ENCODE results near the gene SAP30BP. TPM values are rescaled to one million over a fixed set of nuclear protein-coding genes. Genes with fewer than 3 reads are reported as not detected.

The SAP30BP gene
- total and polyA plus RNA-seq, 2 of the 8 experiments (the other 6 are each of a cell fraction or from before 2014, with no cell fraction given) = 63.3 to 79.9 TPM

- no peak for TF ChIP-seq RAD21 (IDR thresholded peaks at IDR 0.05 in 1 of 2, conservative IDR thresholded peaks at IDR 0.05 in 1 of 2; ENCODE audit: low read depth in 2 of 2, low read length in 2 of 2)
- TF ChIP-seq CHD1 (IDR thresholded peaks at IDR 0.05; ENCODE audit: low read depth, low read length) = no peak
- no peak for TF ChIP-seq ZNF274 (IDR thresholded peaks at IDR 0.05; ENCODE audit: borderline replicate concordance, extremely low read depth, low read length)
- TF ChIP-seq CTBP2 (IDR thresholded peaks at IDR 0.05; ENCODE audit: borderline replicate concordance, insufficient read depth, insufficient read length, low read length) = no peak
- TF ChIP-seq CBX8 (IDR thresholded peaks at IDR 0.05; ENCODE audit: borderline replicate concordance, low read depth, low read length) = no peak
- peak; percentile 98 for TF ChIP-seq CREB1 (IDR thresholded peaks at IDR 0.05)
- TF ChIP-seq TAF1 (IDR thresholded peaks at IDR 0.05; ENCODE audit: low read depth, low read length) = peak; percentile 96
- TF ChIP-seq YY1 (IDR thresholded peaks at IDR 0.05; ENCODE audit: low read depth, low read length) = peak; percentile 96
- peak; percentile 73; the same call in 1 of the 2 replicates for TF ChIP-seq GABPA (IDR thresholded peaks at IDR 0.05; ENCODE audit: borderline replicate concordance, insufficient read depth, low read length)
- peak; percentile 51 for TF ChIP-seq SAP30 (IDR thresholded peaks at IDR 0.05; ENCODE audit: insufficient read depth, insufficient replicate concordance, low read length)
- no peak for TF ChIP-seq FOSL1 (IDR thresholded peaks at IDR 0.05; ENCODE audit: insufficient read depth, low read depth, low read length)
- peak; percentile 55; the same call in 1 of the 2 replicates for TF ChIP-seq EGR1 (IDR thresholded peaks at IDR 0.05; ENCODE audit: borderline replicate concordance, low read depth, low read length)
- no peak for TF ChIP-seq CTCF (IDR thresholded peaks at IDR 0.05; ENCODE audit: control extremely low read depth in 1 of 3, insufficient read depth in 1 of 3, low read depth in 1 of 3, low read length in 3 of 3)
- TF ChIP-seq JUND (IDR thresholded peaks at IDR 0.05; ENCODE audit: low read length) = peak; percentile 53; the same call in 1 of the 2 replicates
- no peak for TF ChIP-seq JUN (IDR thresholded peaks at IDR 0.05; ENCODE audit: low read depth, low read length)
- no peak for TF ChIP-seq CBX5 (IDR thresholded peaks at IDR 0.05; ENCODE audit: low read depth, low read length)
- TF ChIP-seq KDM1A (IDR thresholded peaks at IDR 0.05; ENCODE audit: borderline replicate concordance, low read length) = no peak
- TF ChIP-seq RFX5 (IDR thresholded peaks at IDR 0.05; ENCODE audit: borderline replicate concordance, low read depth, low read length) = no peak
- TF ChIP-seq MAX (IDR thresholded peaks at IDR 0.05) = peak; percentile 58; the same call in 1 of the 2 replicates
- peak; percentile 93 for TF ChIP-seq TBP (IDR thresholded peaks at IDR 0.05; ENCODE audit: low read depth, low read length)
These were observed at the start of gene SAP30BP, which contains the start of gene RECQL5 (continued) for GRCh38 chr17:75666959-75667790.

Measured in H1 (cell line).